SK-N-SH (cell line): ENCODE data around the gene OTUD6A. TPM values are rescaled to one million over a fixed set of nuclear protein-coding genes. Genes with fewer than 3 reads are reported as not detected.

Experiments used
- CTCF ChIA-PET: fragments of 300-600, 350-600 bp; formaldehyde crosslinking; extraction: SDS; loops from one replicate; lab custom pipeline; 2021; lab: Yijun Ruan, JAX
- POLR2A ChIA-PET: fragments of 350-600 bp; sonication (Branson Sonifier 250); formaldehyde crosslinking; extraction: SDS; loops from one replicate; lab custom pipeline; 2020; ENCODE audit warnings: antibody characterized with exemption, inconsistent platforms; lab: Yijun Ruan, JAX
- DNase-seq: peaks from one replicate; pipeline ENCODE4 v3.0.0; 2012
- H2AFZ ChIP-seq: fragments of 200-600 bp; sonication (generic); 2 replicates; pipeline ENCODE4 v1.8.1; 2016; ENCODE audit warnings: antibody characterized with exemption, mild to moderate bottlenecking, low read depth
- H3F3A ChIP-seq: fragments of 200-600 bp; sonication (generic); replicated peaks from 2 replicates; pipeline ENCODE3; 2016; ENCODE audit warnings: antibody characterized with exemption, mild to moderate bottlenecking; ENCODE audit not compliant: insufficient read depth
- H3K27ac ChIP-seq, 2 experiments: fragments of 200-500 bp in 1 of 2; fragments of 200-600 bp in 1 of 2; sonication (Bioruptor generic) in 1 of 2; sonication (generic), shearing (Covaris generic) in 1 of 2; 2 replicates each; pipeline versions ENCODE4 v1.5.1 to v1.6.1; 2014 to 2016; ENCODE audit warnings: low read depth in 2 of 2, inconsistent platforms in 1 of 2, low read length in 1 of 2, mild to moderate bottlenecking in 1 of 2, mixed read lengths in 1 of 2
- H3K27me3 ChIP-seq: fragments of 200-600 bp; sonication (generic), shearing (Covaris generic); 2 replicates; pipeline ENCODE4 v1.6.1; 2016; ENCODE audit warnings: mixed run types; ENCODE audit not compliant: insufficient read depth
- H3K36me3 ChIP-seq, 2 experiments: fragments of 200-500 bp in 1 of 2; fragments of 200-600 bp in 1 of 2; sonication (Bioruptor generic) in 1 of 2; sonication (generic) in 1 of 2; replicated peaks in 1 of 2; 2 replicates each; pipeline versions ENCODE3 to v1.5.1; 2014 to 2016; ENCODE audit warnings: low read length in 1 of 2, mild to moderate bottlenecking in 1 of 2; ENCODE audit not compliant: insufficient read depth in 2 of 2, control insufficient read depth in 1 of 2
- H3K4me1 ChIP-seq, 2 experiments: fragments of 200-500 bp in 1 of 2; fragments of 200-600 bp in 1 of 2; sonication (Bioruptor generic) in 1 of 2; sonication (generic), shearing (Covaris generic) in 1 of 2; 2 replicates each; pipeline versions ENCODE4 v1.5.1 to v1.6.1; 2014 to 2016; ENCODE audit warnings: low read depth in 1 of 2, low read length in 1 of 2, mixed run types in 1 of 2; ENCODE audit not compliant: insufficient read depth in 2 of 2, control insufficient read depth in 1 of 2
- H3K4me2 ChIP-seq: fragments of 200-600 bp; sonication (generic), shearing (Covaris generic); 2 replicates; pipeline ENCODE4 v1.6.1; 2017; ENCODE audit warnings: mixed run types
- H3K4me3 ChIP-seq, 2 experiments: fragments of 200-500 bp in 1 of 2; fragments of 200-600 bp in 1 of 2; sonication (Bioruptor generic) in 1 of 2; sonication (generic), shearing (Covaris generic) in 1 of 2; 2 replicates each; pipeline versions ENCODE4 v1.5.1 to v1.8.1; 2014 to 2016; ENCODE audit warnings: low read depth in 2 of 2, inconsistent platforms in 1 of 2, low read length in 1 of 2, mild to moderate bottlenecking in 1 of 2, mixed read lengths in 1 of 2, moderate library complexity in 1 of 2
- H3K79me2 ChIP-seq: fragments of 200-600 bp; sonication (generic); 2 replicates; pipeline ENCODE4 v1.8.1; 2017; ENCODE audit warnings: mild to moderate bottlenecking; ENCODE audit not compliant: insufficient read depth
- H3K9ac ChIP-seq: fragments of 200-600 bp; sonication (generic); 2 replicates; pipeline ENCODE4 v1.6.1; 2017; ENCODE audit warnings: mixed run types
- H3K9me2 ChIP-seq: fragments of 200-600 bp; sonication (generic); 2 replicates; pipeline ENCODE4 v1.6.1; 2017; ENCODE audit warnings: mixed run types
- H3K9me3 ChIP-seq: fragments of 200-600 bp; sonication (generic); 2 replicates; pipeline ENCODE4 v1.6.1; 2017; ENCODE audit warnings: mixed run types, mild to moderate bottlenecking, moderate library complexity
- H4K20me1 ChIP-seq: fragments of 200-600 bp; sonication (generic); 2 replicates; pipeline ENCODE4 v1.6.1; 2017; ENCODE audit warnings: mild to moderate bottlenecking, mixed run types; ENCODE audit not compliant: insufficient read depth
- EZH2phosphoT487 ChIP-seq: fragments of 200-600 bp; sonication (generic); IDR thresholded peaks from 2 replicates; pipeline ENCODE4 v1.6.1; 2017; ENCODE audit warnings: low read depth, mixed run types, mild to moderate bottlenecking, antibody characterized with exemption, moderate library complexity, borderline replicate concordance
- FOSL2 ChIP-seq: IDR thresholded peaks from 2 replicates; pipeline ENCODE4 v1.4.0; 2012; ENCODE audit warnings: low read depth, mild to moderate bottlenecking, moderate library complexity, borderline replicate concordance
- FOXJ3 ChIP-seq: sonication (generic); formaldehyde crosslinking; IDR thresholded peaks from 2 replicates; pipeline ENCODE4 v1.5.1; 2020; ENCODE audit warnings: mild to moderate bottlenecking, missing genetic modification reagents
- GATA2 ChIP-seq: sonication (generic); formaldehyde crosslinking; IDR thresholded peaks from 2 replicates; pipeline ENCODE4 v1.5.0; 2020; ENCODE audit warnings: mild to moderate bottlenecking, missing genetic modification reagents
- IRF3 ChIP-seq: fragments of 150-350 bp; IDR thresholded peaks from 2 replicates; pipeline ENCODE4 v1.6.1; 2016; ENCODE audit warnings: mild to moderate bottlenecking, low read depth, low read length
- JUND ChIP-seq: IDR thresholded peaks from 2 replicates; pipeline ENCODE4 v1.4.0; 2012
- MEF2A ChIP-seq: IDR thresholded peaks from 2 replicates; pipeline ENCODE4 v1.4.0; 2012; ENCODE audit warnings: low read depth, borderline replicate concordance
- NFIC ChIP-seq: IDR thresholded peaks from 2 replicates; pipeline ENCODE4 v1.4.0; 2012; ENCODE audit warnings: borderline replicate concordance
- PBX3 ChIP-seq: IDR thresholded peaks from 2 replicates; pipeline ENCODE4; 2012
- RCOR1 ChIP-seq: fragments of 150-350 bp; IDR thresholded peaks from 2 replicates; pipeline ENCODE4 v1.6.1; 2017; ENCODE audit warnings: antibody characterized with exemption, low read length
- RXRA ChIP-seq: IDR thresholded peaks from 2 replicates; pipeline ENCODE4 v1.4.0; 2012; ENCODE audit warnings: low read depth, mild to moderate bottlenecking, borderline replicate concordance
- SIN3A ChIP-seq: IDR thresholded peaks from 2 replicates; pipeline ENCODE4 v1.6.1; 2012; ENCODE audit warnings: low read depth, mild to moderate bottlenecking, low read length, moderate library complexity, borderline replicate concordance
- TCF12 ChIP-seq: IDR thresholded peaks from 2 replicates; pipeline ENCODE4 v1.4.0; 2012
- USF1 ChIP-seq: IDR thresholded peaks from 2 replicates; pipeline ENCODE4 v1.4.0; 2012; ENCODE audit warnings: low read depth, borderline replicate concordance
- WGBS: methylation state at CpG from one replicate; pipeline ENCODE4 v1.1.6; 2017; ENCODE audit warnings: low lambda C conversion rate; 5-methylcytosine and 5-hydroxymethylcytosine counted together
- polyA plus RNA-seq, 3 experiments: library from polyadenylated mRNA; depleted of rRNA; stranded (reverse); fragments of >200 nt; gene quantifications; 2 replicates each; pipeline ENCODE4 v1.2.3, GENCODE V29; 2012

The OTUD6A gene
- polyA plus RNA-seq, 1 of the 3 experiments (the other 2 are of a cell fraction), result not detected

- WGBS, result 49% methylated on average over 10 of the region's 11 CpGs
- H2AFZ ChIP-seq, result peak overlapping the region; percentile 46; the same call in 1 of the 2 replicates
- no peak for DNase-seq
- no peak for TF ChIP-seq JUND
- no peak for TF ChIP-seq FOSL2
- TF ChIP-seq TCF12, result no peak
- no peak for TF ChIP-seq FOXJ3 (CRISPR knock-in tag)
- TF ChIP-seq PBX3, result no peak
- no peak for TF ChIP-seq MEF2A
- no peak for TF ChIP-seq RXRA
- TF ChIP-seq EZH2phosphoT487, result no peak
- H3K4me2 ChIP-seq, result no peak overlapping the region
- no peaks in the 10 kb centered on the region for H4K20me1 ChIP-seq
- no peaks in the 10 kb centered on the region for H3K79me2 ChIP-seq
- H3K4me1 ChIP-seq, result no peaks in the 10 kb centered on the region
- no peaks in the 10 kb centered on the region for H3K27me3 ChIP-seq
- H3K4me3 ChIP-seq, result no peak overlapping the region
- H3K27ac ChIP-seq, result no peak overlapping the region
- no peak overlapping the region for H3K9ac ChIP-seq
- H3K9me3 ChIP-seq, result no peaks in the 10 kb centered on the region
- ChIA-PET POLR2A (no interaction called here), CTCF (interaction anchor here (1.1 to 5.8 kb wide), 3 partner anchors 11 to 550 kb away, joined by 3 to 47 read pairs (median 14); no protein-coding TSS in a partner anchor)
- no peaks in the 10 kb centered on the region for H3K36me3 ChIP-seq
- H3F3A ChIP-seq, result peaks cover 9% of the 10 kb centered on the region
- no peaks in the 10 kb centered on the region for H3K9me2 ChIP-seq
Observed at GRCh38 chrX:70042399-70043371, 19.6 kb upstream of the OTUD6A start.

- Histone ChIP-seq H3K9me3 (no peaks in the 10 kb centered on the region), H3K9ac (no peak overlapping the region), H4K20me1 (no peaks in the 10 kb centered on the region), H3K36me3 (no peaks in the 10 kb centered on the region), H3K27me3 (no peaks in the 10 kb centered on the region), H2AFZ (no peak overlapping the region), H3K4me3 (no peak overlapping the region), H3F3A (peaks cover 9% of the 10 kb centered on the region), H3K4me2 (no peak overlapping the region), H3K27ac (no peak overlapping the region), H3K9me2 (no peaks in the 10 kb centered on the region), H3K79me2 (no peaks in the 10 kb centered on the region), H3K4me1 (no peaks in the 10 kb centered on the region)
- 40% methylated on average over 2 of the region's 9 CpGs for WGBS
- TF ChIP-seq RCOR1 (no peak), IRF3 (no peak), USF1 (no peak), SIN3A (no peak), GATA2 (CRISPR knock-in tag) (no peak), NFIC (no peak)
- DNase-seq, result no peak
- ChIA-PET CTCF (interaction anchor here (5.8 kb wide), 1 partner anchor 12 kb away, joined by 47 read pairs; no protein-coding TSS in a partner anchor), POLR2A (no interaction called here)
Observed at GRCh38 chrX:70043685-70044084, 18.6 kb upstream of the OTUD6A start.
